Fibroblast of pulmonary artery (primary cell): Measurements from ENCODE around the gene ANXA3.

Experiments used
- DNase-seq: peaks from one replicate; pipeline ENCODE4 v3.0.0-alpha.2; 2010; ENCODE audit warnings: low read depth
- H3K4me3 ChIP-seq: replicated peaks from 2 replicates; pipeline ENCODE4 v1.5.1; 2011; ENCODE audit warnings: low read depth, mild to moderate bottlenecking, control low read depth, low read length, moderate library complexity
- TF ChIP-seq, protein P1 (sequence below): IDR thresholded peaks from 2 replicates; pipeline ENCODE4 v1.5.1; 2011; ENCODE audit warnings: mild to moderate bottlenecking, control low read depth, low read length, inconsistent platforms; ENCODE audit errors: missing control alignments

Gene ANXA3

GRCh38 chr4:78601013-78601412 lies 49.4 kb downstream of the ANXA3 start:
- TF ChIP-seq, protein P1, sequence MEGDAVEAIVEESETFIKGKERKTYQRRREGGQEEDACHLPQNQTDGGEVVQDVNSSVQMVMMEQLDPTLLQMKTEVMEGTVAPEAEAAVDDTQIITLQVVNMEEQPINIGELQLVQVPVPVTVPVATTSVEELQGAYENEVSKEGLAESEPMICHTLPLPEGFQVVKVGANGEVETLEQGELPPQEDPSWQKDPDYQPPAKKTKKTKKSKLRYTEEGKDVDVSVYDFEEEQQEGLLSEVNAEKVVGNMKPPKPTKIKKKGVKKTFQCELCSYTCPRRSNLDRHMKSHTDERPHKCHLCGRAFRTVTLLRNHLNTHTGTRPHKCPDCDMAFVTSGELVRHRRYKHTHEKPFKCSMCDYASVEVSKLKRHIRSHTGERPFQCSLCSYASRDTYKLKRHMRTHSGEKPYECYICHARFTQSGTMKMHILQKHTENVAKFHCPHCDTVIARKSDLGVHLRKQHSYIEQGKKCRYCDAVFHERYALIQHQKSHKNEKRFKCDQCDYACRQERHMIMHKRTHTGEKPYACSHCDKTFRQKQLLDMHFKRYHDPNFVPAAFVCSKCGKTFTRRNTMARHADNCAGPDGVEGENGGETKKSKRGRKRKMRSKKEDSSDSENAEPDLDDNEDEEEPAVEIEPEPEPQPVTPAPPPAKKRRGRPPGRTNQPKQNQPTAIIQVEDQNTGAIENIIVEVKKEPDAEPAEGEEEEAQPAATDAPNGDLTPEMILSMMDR = no peak
- no peak for DNase-seq

DNA sequence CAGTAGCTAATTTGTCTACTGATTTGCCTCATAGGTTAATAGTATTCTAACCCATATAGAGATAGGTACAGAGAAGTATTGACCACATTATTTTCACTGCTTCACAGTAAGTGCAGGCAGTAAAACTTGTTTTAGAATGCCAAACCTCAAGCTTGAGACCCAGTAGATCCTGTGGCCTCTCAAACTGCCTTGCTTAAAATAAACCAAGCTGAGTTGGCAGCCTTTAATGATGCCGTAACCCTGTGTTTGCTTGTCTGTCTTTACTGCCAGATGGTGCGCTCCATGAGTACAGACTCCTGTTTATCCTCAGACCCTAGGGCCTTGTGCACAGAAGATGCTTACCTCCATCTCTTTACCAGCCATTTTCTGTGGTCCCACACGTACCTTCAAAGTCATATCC lies 50.8 kb downstream of the ANXA3 start:
- DNase-seq = no peak
- TF ChIP-seq, protein P1 = no peak
- H3K4me3 ChIP-seq = no peak overlapping the region

More at GRCh38 chr4:78601013-78601412, 49.4 kb downstream of the ANXA3 start:
- H3K4me3 ChIP-seq = no peak overlapping the region

DNA sequence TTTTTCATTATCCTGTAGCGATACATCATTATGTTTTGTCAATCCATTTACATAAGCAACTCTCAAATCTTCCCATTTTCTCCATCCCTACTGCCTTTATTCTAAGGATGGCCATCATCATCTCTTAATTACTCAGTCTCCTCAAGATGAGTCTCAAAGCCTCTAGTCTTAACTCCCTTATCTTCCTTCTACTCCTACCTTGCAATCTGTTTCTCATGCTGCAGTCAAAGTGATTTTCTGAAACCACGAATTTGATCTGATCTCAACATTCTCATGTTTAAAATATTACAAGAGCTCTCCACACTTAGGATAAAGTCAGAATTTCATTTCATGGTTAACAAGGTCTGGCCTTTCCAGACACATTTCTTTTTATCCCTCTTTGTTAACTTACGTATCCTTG lies 51.8 kb downstream of the ANXA3 start:
- TF ChIP-seq, protein P1 = no peak
- no peak for DNase-seq
- H3K4me3 ChIP-seq = no peak overlapping the region

GRCh38 chr4:78604988-78605387 lies 53.4 kb downstream of the ANXA3 start:
- DNase-seq = no peak
- H3K4me3 ChIP-seq = no peak overlapping the region
- TF ChIP-seq, protein P1 = no peak

GRCh38 chr4:78606035-78606434 lies 54.5 kb downstream of the ANXA3 start:
- no peak for DNase-seq
- no peak overlapping the region for H3K4me3 ChIP-seq
- TF ChIP-seq, protein P1 = no peak

GRCh38 chr4:78606530-78607095 lies 55.0 kb downstream of the ANXA3 start:
- H3K4me3 ChIP-seq = no peak overlapping the region
- DNase-seq = no peak
- TF ChIP-seq, protein P1 = no peak

- no peak overlapping the region for H3K4me3 ChIP-seq
- no peak for DNase-seq
- TF ChIP-seq, protein P1 = no peak
These were observed 57.1 kb downstream of the ANXA3 start for GRCh38 chr4:78608684-78609083.
